ENCODE results near the gene NTM. TPM values are rescaled to one million over a fixed set of nuclear protein-coding genes. Genes with fewer than 3 reads are reported as not detected.

The NTM gene
- total RNA-seq, 1 experiment from 2014 or later: 9.9 TPM

DNA sequence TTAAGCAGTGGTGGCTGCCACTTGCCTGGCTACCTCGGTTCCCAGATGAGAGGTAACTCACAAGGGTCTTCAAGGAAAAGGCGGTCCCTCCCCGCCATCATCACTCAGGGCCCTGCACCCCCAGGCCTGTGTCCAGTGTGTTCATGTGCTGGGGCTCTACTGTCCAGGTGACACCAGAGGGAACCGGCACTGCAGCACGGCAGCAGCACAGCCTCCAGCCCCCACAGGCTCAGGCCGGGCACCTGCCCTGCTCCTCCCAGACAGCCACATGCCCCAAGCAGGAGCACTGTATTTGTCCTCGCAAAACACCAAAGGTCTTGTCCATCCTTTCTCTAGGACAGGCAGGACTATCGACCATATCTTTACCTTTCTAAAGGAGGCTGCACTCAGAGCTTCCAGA, 982.1 kb downstream of the NTM start:
- no peak for DNase-seq
- Histone ChIP-seq H2AK5ac (ENCODE audit: insufficient read length, low read length) (no peak overlapping the region), H3T11ph (ENCODE audit: low read length) (no peak overlapping the region), H2AFZ (ENCODE audit: low read length) (no peak overlapping the region), H3K27ac (ENCODE audit: insufficient read length, low read depth, low read length) (no peak overlapping the region), H2BK5ac (ENCODE audit: insufficient read length, low read length) (no peak overlapping the region), H3K9me3 (ENCODE audit: control insufficient read depth, low read depth, low read length) (no peaks in the 10 kb centered on the region), H3K18ac (ENCODE audit: insufficient read length, low read depth, low read length) (no peak overlapping the region), H3K23me2 (ENCODE audit: insufficient read length, low read depth, low read length, poor library complexity, severe bottlenecking) (no peaks in the 10 kb centered on the region), H3K14ac (ENCODE audit: insufficient read depth, low read length) (no peak overlapping the region), H3K27me3 (ENCODE audit: insufficient read depth, low read length) (no peaks in the 10 kb centered on the region), H2BK12ac (ENCODE audit: insufficient read length, low read depth, low read length) (no peak overlapping the region), H3K9ac (ENCODE audit: extremely low read depth, insufficient read length, low read length) (no peak overlapping the region), H2BK15ac (ENCODE audit: low read depth, low read length) (no peak overlapping the region), H2BK120ac (ENCODE audit: low read depth, low read length, poor library complexity, severe bottlenecking) (no peak overlapping the region), H3K23ac (ENCODE audit: insufficient read length, low read depth, low read length) (no peak overlapping the region), H4K91ac (ENCODE audit: insufficient read length, low read depth, low read length) (no peak overlapping the region), H3K4me2 (ENCODE audit: insufficient read depth, insufficient read length, low read length) (no peak overlapping the region), H3K56ac (ENCODE audit: insufficient read length, low read depth, low read length) (no peak overlapping the region), H2BK20ac (ENCODE audit: low read depth, low read length, poor library complexity, severe bottlenecking) (no peak overlapping the region), H3K4ac (ENCODE audit: low read depth, low read length) (no peak overlapping the region), H4K20me1 (ENCODE audit: control insufficient read depth, insufficient read depth, insufficient read length) (no peaks in the 10 kb centered on the region), H3K79me2 (ENCODE audit: insufficient read depth, low read length) (no peaks in the 10 kb centered on the region), H4K8ac (replicated peaks; ENCODE audit: insufficient read length, low read depth, low read length) (no peak overlapping the region), H3K79me1 (ENCODE audit: insufficient read depth, low read depth, low read length, poor library complexity, severe bottlenecking) (no peaks in the 10 kb centered on the region), H4K5ac (ENCODE audit: insufficient read length, low read depth, low read length) (no peak overlapping the region), H3K4me1 (ENCODE audit: insufficient read depth, low read length) (no peaks in the 10 kb centered on the region)
- Mint-ChIP-seq H3K4me1 (peaks cover 4 to 7% of the 10 kb centered on the region in 2 experiments), H3K27me3 (ENCODE audit: low read depth) (peaks cover 20% of the 10 kb centered on the region), H3K9me3 (no peaks in the 10 kb centered on the region; a peak in 1 of 5 replicates), H3K27ac (no peak overlapping the region), H3K4me3 (no peak overlapping the region), H3K36me3 (ENCODE audit: insufficient read depth in 1 of 3, low read depth in 3 of 3) (no peaks in the 10 kb centered on the region)
- TF ChIP-seq, protein P1, sequence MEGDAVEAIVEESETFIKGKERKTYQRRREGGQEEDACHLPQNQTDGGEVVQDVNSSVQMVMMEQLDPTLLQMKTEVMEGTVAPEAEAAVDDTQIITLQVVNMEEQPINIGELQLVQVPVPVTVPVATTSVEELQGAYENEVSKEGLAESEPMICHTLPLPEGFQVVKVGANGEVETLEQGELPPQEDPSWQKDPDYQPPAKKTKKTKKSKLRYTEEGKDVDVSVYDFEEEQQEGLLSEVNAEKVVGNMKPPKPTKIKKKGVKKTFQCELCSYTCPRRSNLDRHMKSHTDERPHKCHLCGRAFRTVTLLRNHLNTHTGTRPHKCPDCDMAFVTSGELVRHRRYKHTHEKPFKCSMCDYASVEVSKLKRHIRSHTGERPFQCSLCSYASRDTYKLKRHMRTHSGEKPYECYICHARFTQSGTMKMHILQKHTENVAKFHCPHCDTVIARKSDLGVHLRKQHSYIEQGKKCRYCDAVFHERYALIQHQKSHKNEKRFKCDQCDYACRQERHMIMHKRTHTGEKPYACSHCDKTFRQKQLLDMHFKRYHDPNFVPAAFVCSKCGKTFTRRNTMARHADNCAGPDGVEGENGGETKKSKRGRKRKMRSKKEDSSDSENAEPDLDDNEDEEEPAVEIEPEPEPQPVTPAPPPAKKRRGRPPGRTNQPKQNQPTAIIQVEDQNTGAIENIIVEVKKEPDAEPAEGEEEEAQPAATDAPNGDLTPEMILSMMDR (conservative IDR thresholded peaks at IDR 0.05): no peak
- WGBS (ENCODE audit: extremely low coverage, insufficient read length, low lambda C conversion rate): no CpG with 5 or more reads among the region's 8 CpGs
